Testis (tissue), 3 donors: ENCODE results near the gene ASPHD2. TPM values are rescaled to one million over a fixed set of nuclear protein-coding genes. Genes with fewer than 3 reads are reported as not detected.

Source experiments
- DNase-seq: peaks from one replicate; pipeline ENCODE4 v3.0.0-alpha.2; 2019
- H3K27ac ChIP-seq, 2 donors: fragments of 200-600 bp; sonication (generic); one replicate each; pipeline ENCODE4 v1.5.1; 2019
- H3K27me3 ChIP-seq: fragments of 200-600 bp; sonication (generic); one replicate; pipeline ENCODE4 v1.5.1; 2019
- H3K36me3 ChIP-seq: fragments of 200-600 bp; sonication (generic); one replicate; pipeline ENCODE4 v1.5.1; 2017; ENCODE audit warnings: low read depth; ENCODE audit errors: missing control alignments
- H3K4me1 ChIP-seq: fragments of 200-600 bp; sonication (generic); one replicate; pipeline ENCODE4 v1.5.1; 2019
- H3K4me3 ChIP-seq, 2 donors: fragments of 200-600 bp; sonication (generic); one replicate each; pipeline ENCODE4 v1.5.1; 2017 to 2019
- H3K9me3 ChIP-seq: fragments of 200-600 bp; sonication (generic); one replicate; pipeline ENCODE4 v1.5.1; 2017
- POLR2A ChIP-seq: fragments of 450-650 bp; IDR thresholded peaks from one replicate; pipeline ENCODE4 v1.6.1; 2017; ENCODE audit warnings: antibody characterized with exemption, mild to moderate bottlenecking, moderate library complexity
- WGBS, 2 donors: methylation state at CpG; one replicate each; pipeline ENCODE4 v1.1.5; 2018; 5-methylcytosine and 5-hydroxymethylcytosine counted together
- intact Hi-C: fragments of 100-400 bp; cut with DNase I; formaldehyde crosslinking; loops from one replicate; pipeline ENCODE4 v1.15.1; 2023; ENCODE audit warnings: low total_unique reads
- polyA plus RNA-seq: library from polyadenylated mRNA; stranded (reverse); fragments of 350-450 nt; fragmentation: Illumina TruSeq; extraction: RNeasy Lipid Tissue Mini Kit (QIAGEN cat#74804); gene quantifications from one replicate; pipeline ENCODE4 v1.2.3, GENCODE V29; 2014; ENCODE audit warnings: low read depth, low replicate concordance; ENCODE audit not compliant: insufficient read depth
- total RNA-seq, 2 donors: library from RNA; depleted of rRNA; stranded (reverse); fragments of >200 nt; gene quantifications; one replicate each; pipeline ENCODE4 v1.2.3, GENCODE V29; 2016
- TF ChIP-seq, protein P1 (sequence below), 3 experiments: fragments of 450-650 bp in 2 of 3; fragments of 200-600 bp in 1 of 3; sonication (generic) in 1 of 3; IDR thresholded peaks; one replicate each; pipeline ENCODE4 v1.5.1; 2016 to 2019; ENCODE audit warnings: antibody characterized with exemption in 3 of 3, mild to moderate bottlenecking in 2 of 3, moderate library complexity in 1 of 3

ASPHD2 gene
- total and polyA plus RNA-seq, 3 donors from 2014 or later: 4.2 to 5.0 (median 4.8) TPM

DNA sequence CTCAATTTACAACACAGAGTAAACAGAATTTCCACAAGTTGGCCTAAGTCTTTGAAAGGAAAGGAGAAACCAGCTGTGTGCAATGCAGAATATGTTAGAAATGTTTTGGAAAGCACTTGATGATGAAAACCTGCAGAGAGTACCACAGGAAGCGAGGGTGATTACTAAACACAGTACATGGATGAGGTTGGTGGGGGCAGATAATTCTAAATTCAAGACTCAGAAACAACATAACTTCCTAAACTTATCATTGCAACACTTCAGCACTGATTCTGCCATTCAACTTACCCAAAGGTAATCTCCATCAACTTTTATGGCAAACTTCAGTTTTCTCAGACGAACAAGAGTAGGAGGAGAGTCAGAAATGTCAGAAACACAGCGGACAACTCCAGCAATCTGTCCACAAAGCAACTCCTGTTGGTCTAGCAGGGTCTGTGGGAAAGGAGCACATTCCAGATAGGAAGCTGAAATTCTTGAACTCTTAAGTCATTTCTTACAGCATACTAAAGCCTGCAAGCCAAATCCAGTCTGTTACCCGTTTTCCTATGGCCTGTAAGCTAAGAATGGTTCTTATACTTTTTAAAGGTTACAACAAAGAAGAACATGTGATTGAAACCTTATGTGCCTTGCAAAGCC is 47.8 kb downstream of the ASPHD2 start:
- H3K27me3 ChIP-seq: no peaks in the 10 kb centered on the region
- no peak for TF ChIP-seq POLR2A
- TF ChIP-seq, protein P1, sequence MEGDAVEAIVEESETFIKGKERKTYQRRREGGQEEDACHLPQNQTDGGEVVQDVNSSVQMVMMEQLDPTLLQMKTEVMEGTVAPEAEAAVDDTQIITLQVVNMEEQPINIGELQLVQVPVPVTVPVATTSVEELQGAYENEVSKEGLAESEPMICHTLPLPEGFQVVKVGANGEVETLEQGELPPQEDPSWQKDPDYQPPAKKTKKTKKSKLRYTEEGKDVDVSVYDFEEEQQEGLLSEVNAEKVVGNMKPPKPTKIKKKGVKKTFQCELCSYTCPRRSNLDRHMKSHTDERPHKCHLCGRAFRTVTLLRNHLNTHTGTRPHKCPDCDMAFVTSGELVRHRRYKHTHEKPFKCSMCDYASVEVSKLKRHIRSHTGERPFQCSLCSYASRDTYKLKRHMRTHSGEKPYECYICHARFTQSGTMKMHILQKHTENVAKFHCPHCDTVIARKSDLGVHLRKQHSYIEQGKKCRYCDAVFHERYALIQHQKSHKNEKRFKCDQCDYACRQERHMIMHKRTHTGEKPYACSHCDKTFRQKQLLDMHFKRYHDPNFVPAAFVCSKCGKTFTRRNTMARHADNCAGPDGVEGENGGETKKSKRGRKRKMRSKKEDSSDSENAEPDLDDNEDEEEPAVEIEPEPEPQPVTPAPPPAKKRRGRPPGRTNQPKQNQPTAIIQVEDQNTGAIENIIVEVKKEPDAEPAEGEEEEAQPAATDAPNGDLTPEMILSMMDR (IDR thresholded peaks at IDR 0.05): no peak
- DNase-seq: no peak
- no peaks in the 10 kb centered on the region for H3K36me3 ChIP-seq
- intact Hi-C loops: no loop called here
- no peak overlapping the region for H3K4me3 ChIP-seq
- H3K27ac ChIP-seq: no peak overlapping the region
- H3K9me3 ChIP-seq: no peaks in the 10 kb centered on the region
- H3K4me1 ChIP-seq: peaks cover 23% of the 10 kb centered on the region
- WGBS, 2 donors: 72 to 88% methylated on average over 4 of the region's 4 CpGs

GRCh38 chr22:26477341-26477731 is 48.3 kb downstream of the ASPHD2 start:
- H3K27me3 ChIP-seq: no peaks in the 10 kb centered on the region
- peaks cover 29% of the 10 kb centered on the region for H3K4me1 ChIP-seq
- DNase-seq: no peak
- TF ChIP-seq, protein P1 (IDR thresholded peaks at IDR 0.05): no peak
- no peak for TF ChIP-seq POLR2A
- H3K9me3 ChIP-seq: no peaks in the 10 kb centered on the region
- WGBS, 2 donors: 36 to 64% methylated on average over 4 of the region's 4 CpGs
- intact Hi-C loops: no loop called here
- H3K27ac ChIP-seq: no peak overlapping the region
- H3K36me3 ChIP-seq: no peaks in the 10 kb centered on the region
- no peak overlapping the region for H3K4me3 ChIP-seq

GRCh38 chr22:26479043-26479791 is 50.2 kb downstream of the ASPHD2 start:
- DNase-seq: no peak
- no peaks in the 10 kb centered on the region for H3K27me3 ChIP-seq
- intact Hi-C loops: no loop called here
- H3K4me1 ChIP-seq: peaks cover 39% of the 10 kb centered on the region
- H3K9me3 ChIP-seq: no peaks in the 10 kb centered on the region
- 59 to 60% methylated on average over 12 of the region's 12 CpGs for WGBS, 2 donors
- TF ChIP-seq, protein P1 (IDR thresholded peaks at IDR 0.05): no peak
- no peak for TF ChIP-seq POLR2A
- no peaks in the 10 kb centered on the region for H3K36me3 ChIP-seq
- no peak overlapping the region for H3K27ac ChIP-seq
- peak overlapping the region in 1 of 2 donors; percentile 0 for H3K4me3 ChIP-seq

DNA sequence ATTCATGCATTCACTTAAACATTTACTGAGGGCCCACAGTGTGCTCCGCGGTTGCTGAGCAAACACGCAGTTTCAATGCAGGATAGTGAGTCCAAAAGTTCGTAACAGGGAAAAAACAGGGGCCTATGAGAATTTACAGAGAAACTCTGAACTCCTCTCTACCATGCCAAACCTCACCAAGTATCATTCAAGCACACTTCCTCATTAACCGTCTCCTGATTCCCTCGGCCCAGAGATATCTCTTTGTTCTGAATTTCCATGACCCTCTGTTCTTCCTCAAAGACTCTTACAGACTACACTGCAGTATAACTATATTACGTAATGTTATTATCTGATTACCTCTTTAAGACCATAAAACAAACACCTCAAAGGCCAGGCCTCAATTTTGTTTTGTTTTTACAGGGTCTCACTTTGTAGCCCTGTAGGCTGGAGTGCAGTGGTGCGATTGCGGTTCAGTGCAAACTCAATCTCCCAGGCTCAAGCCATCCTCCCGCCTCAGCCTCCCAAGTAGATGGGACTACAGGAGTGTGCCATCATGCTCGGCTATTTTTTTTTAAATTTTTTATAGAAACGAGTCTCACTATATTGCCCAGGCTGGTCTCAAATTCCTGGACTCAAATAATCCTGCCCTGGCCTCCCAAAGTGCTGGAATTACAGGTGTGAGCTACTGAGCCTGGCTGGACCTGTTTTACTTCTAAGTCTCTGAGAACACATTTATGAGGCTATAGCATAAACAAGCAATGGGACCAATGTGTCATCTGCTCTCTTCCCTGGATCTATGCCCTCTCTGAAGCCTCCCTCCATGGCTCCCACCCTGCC is 50.9 kb downstream of the ASPHD2 start:
- WGBS, 2 donors: 64 to 70% methylated on average over 12 of the region's 12 CpGs
- no peaks in the 10 kb centered on the region for H3K27me3 ChIP-seq
- H3K9me3 ChIP-seq: no peaks in the 10 kb centered on the region
- H3K36me3 ChIP-seq: no peaks in the 10 kb centered on the region
- H3K27ac ChIP-seq: no peak overlapping the region
- TF ChIP-seq, protein P1 (IDR thresholded peaks at IDR 0.05): no peak
- no peak for TF ChIP-seq POLR2A
- H3K4me3 ChIP-seq: peak overlapping the region in 1 of 2 donors; percentile 0
- DNase-seq: no peak
- intact Hi-C loops: no loop called here
- H3K4me1 ChIP-seq: peaks cover 46% of the 10 kb centered on the region
